B cell (primary cell): ENCODE measurements around the gene RHOA.

Experiments
- EZH2 ChIP-seq: IDR thresholded peaks from 2 replicates; pipeline ENCODE4 v1.6.1; 2012; ENCODE audit warnings: borderline replicate concordance, low read depth, mild to moderate bottlenecking, moderate library complexity, low read length; ENCODE audit not compliant: insufficient read depth, poor library complexity, severe bottlenecking
- TF ChIP-seq, protein P1 (sequence below): fragments of 200-600 bp; IDR thresholded peaks from one replicate; pipeline ENCODE4 v1.8.0; 2022; ENCODE audit warnings: antibody characterized with exemption, mild to moderate bottlenecking

- TF ChIP-seq, protein P1, sequence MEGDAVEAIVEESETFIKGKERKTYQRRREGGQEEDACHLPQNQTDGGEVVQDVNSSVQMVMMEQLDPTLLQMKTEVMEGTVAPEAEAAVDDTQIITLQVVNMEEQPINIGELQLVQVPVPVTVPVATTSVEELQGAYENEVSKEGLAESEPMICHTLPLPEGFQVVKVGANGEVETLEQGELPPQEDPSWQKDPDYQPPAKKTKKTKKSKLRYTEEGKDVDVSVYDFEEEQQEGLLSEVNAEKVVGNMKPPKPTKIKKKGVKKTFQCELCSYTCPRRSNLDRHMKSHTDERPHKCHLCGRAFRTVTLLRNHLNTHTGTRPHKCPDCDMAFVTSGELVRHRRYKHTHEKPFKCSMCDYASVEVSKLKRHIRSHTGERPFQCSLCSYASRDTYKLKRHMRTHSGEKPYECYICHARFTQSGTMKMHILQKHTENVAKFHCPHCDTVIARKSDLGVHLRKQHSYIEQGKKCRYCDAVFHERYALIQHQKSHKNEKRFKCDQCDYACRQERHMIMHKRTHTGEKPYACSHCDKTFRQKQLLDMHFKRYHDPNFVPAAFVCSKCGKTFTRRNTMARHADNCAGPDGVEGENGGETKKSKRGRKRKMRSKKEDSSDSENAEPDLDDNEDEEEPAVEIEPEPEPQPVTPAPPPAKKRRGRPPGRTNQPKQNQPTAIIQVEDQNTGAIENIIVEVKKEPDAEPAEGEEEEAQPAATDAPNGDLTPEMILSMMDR: no peak
- no peak for TF ChIP-seq EZH2
These were observed 43.3 kb upstream of the RHOA start for GRCh38 chr3:49454898-49455681.
